Peyer's patch (tissue), 4 donors: Measurements from ENCODE around the gene ADIPOR2.

ENCODE experiments used
- POLR2A ChIP-seq, 2 donors: fragments of 450-650 bp; IDR thresholded peaks; one replicate each; pipeline ENCODE4 v1.5.1; 2017; ENCODE audit warnings: antibody characterized with exemption in 2 of 2, mild to moderate bottlenecking in 2 of 2, moderate library complexity in 2 of 2
- TF ChIP-seq, protein P1 (sequence below), 6 experiments: fragments of 450-650 bp in 4 of 6; fragments of 200-600 bp in 2 of 6; sonication (generic) in 1 of 6; IDR thresholded peaks; one replicate each; pipeline ENCODE4 v1.5.1; 2017 to 2019; ENCODE audit warnings: antibody characterized with exemption in 6 of 6, mild to moderate bottlenecking in 3 of 6, moderate library complexity in 1 of 6

DNA sequence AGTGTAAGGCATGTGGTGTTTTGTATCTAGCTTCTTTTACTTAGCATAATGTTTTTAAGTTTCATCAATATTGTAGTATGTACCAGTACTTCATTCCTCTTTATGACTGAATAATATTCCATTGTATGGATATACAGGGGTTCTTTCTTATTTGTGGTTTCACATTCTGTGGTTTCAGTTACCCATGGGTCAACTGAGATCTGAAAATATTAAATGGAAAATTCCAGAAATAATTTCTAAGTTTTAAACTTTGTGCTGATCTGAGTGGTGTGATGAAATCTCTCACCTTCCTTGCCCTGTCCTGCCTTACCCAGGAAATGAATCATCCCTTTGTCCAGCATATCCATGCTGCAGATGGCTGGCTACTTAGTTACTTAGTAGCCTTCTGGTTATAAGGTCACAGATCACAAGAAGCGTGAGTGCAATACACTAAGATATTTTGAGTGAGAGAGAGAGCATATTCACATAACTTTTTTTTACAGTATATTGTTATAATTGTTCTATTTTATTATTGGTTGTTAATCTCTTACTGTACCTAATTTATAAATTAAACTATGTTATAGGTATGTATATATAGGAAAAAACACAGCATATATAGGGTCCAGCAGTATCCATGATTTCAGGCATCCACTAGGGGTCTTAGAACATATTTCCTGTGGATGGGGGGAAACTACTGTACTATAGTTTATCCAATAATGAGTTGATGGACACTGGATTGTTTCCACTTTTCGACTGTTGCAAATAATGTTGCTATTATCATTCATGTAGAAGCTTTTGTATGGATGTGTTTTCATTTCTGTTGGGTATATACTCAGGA, 69.9 kb downstream of the ADIPOR2 start:
- TF ChIP-seq, protein P1, sequence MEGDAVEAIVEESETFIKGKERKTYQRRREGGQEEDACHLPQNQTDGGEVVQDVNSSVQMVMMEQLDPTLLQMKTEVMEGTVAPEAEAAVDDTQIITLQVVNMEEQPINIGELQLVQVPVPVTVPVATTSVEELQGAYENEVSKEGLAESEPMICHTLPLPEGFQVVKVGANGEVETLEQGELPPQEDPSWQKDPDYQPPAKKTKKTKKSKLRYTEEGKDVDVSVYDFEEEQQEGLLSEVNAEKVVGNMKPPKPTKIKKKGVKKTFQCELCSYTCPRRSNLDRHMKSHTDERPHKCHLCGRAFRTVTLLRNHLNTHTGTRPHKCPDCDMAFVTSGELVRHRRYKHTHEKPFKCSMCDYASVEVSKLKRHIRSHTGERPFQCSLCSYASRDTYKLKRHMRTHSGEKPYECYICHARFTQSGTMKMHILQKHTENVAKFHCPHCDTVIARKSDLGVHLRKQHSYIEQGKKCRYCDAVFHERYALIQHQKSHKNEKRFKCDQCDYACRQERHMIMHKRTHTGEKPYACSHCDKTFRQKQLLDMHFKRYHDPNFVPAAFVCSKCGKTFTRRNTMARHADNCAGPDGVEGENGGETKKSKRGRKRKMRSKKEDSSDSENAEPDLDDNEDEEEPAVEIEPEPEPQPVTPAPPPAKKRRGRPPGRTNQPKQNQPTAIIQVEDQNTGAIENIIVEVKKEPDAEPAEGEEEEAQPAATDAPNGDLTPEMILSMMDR (IDR thresholded peaks at IDR 0.05), result no peak
- TF ChIP-seq POLR2A (IDR thresholded peaks at IDR 0.05), result no peak
